Measurements from ENCODE around the gene NDRG4.
"Not testable (repeated sequence)": the region's sequence is repeated elsewhere in the genome, so short reads cannot be mapped to it uniquely, and the experiment has no call there.

The NDRG4 gene

GRCh38 chr16:58464916-58465731 lies 34.8 kb upstream of the NDRG4 start:
- DNase-seq (ENCODE audit: low read depth in 1 of 2, low spot score in 1 of 2): no peak

GRCh38 chr16:58465817-58466216 lies 34.1 kb upstream of the NDRG4 start:
- DNase-seq (ENCODE audit: low read depth in 1 of 2, low spot score in 1 of 2): no peak

- no peak for DNase-seq (ENCODE audit: low read depth in 1 of 2, low spot score in 1 of 2)
These were observed 33.5 kb upstream of the NDRG4 start for GRCh38 chr16:58466396-58466795.

DNA sequence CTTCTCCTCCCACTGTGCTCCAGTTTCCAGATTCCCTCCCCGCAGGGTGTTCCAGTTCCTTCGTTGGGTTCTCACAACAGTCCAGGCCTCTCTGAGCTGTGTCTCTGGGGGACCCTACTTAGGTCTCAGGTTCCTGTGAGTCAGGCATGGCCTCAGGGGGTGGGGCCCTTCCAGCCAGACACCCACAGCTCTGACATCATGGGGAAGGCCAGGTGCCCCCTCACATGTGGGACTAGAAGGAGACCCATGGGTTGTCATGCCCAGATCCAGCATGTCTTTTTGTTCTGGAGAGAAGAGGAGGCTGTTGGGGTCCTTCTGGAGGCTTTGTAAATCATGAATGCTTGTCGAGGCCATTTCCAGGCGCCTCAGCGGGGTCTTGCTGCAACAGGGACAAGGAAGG lies 32.0 kb upstream of the NDRG4 start:
- DNase-seq (ENCODE audit: low read depth in 1 of 2, low spot score in 1 of 2): no peak

- no peak for DNase-seq (ENCODE audit: low read depth in 1 of 2, low spot score in 1 of 2)
These were observed 28.6 kb upstream of the NDRG4 start for GRCh38 chr16:58471209-58471975.

- DNase-seq (ENCODE audit: low read depth in 1 of 2, low spot score in 1 of 2): no peak
These were observed 27.7 kb upstream of the NDRG4 start for GRCh38 chr16:58472266-58472665.

GRCh38 chr16:58472827-58473226 lies 27.1 kb upstream of the NDRG4 start:
- DNase-seq (ENCODE audit: low read depth in 1 of 2, low spot score in 1 of 2): no peak

GRCh38 chr16:58474296-58474695 lies 25.6 kb upstream of the NDRG4 start:
- DNase-seq (ENCODE audit: low read depth in 1 of 2, low spot score in 1 of 2): no peak

DNA sequence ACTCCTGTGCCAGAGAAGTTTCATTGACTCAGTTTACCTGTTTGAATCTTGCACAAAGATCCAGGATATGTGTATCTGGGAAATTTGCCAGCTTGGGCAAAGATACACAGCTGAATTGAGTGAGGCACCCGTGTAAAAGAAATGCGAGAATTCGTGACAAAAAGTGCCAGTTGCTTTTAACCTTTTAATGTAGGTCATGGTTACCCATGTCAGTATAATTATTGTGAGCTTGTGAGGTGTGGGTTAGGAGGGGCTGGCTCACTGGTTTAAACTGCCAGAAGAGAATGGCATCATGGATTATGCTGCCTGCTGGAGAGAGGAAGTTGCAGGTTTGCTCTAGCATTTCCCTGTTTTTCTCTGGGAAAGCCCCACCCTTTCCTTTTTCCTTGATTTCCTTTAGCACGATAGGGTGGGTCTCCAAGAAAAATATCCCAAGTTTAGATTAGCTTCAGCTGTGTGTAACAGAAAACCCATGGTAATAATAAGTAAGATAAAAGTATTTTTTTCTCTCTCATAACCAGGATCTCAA lies 24.8 kb upstream of the NDRG4 start:
- no peak for DNase-seq (ENCODE audit: low read depth in 1 of 2, low spot score in 1 of 2)

DNA sequence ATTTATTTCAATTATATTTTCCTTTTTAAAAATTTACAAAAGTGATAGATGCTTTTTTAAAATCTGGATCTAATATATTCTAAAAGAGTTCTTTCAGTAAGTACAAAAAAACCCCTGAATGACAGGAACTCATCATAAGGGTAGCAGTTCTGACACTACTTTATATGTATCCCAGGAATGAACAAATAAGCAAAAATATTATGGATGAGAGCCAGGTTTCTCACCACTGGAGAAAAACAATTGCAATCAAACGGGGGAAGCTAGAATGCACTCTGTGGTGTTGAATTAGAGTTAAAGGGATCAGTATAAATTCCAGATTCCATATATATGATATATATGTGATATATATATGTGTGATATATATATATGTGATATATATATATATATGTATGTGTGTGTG lies 23.2 kb upstream of the NDRG4 start:
- no peak for DNase-seq (ENCODE audit: low read depth in 1 of 2, low spot score in 1 of 2)

- no peak for DNase-seq (ENCODE audit: low read depth in 1 of 2, low spot score in 1 of 2)
These were observed 21.5 kb upstream of the NDRG4 start for GRCh38 chr16:58478427-58478826.

DNA sequence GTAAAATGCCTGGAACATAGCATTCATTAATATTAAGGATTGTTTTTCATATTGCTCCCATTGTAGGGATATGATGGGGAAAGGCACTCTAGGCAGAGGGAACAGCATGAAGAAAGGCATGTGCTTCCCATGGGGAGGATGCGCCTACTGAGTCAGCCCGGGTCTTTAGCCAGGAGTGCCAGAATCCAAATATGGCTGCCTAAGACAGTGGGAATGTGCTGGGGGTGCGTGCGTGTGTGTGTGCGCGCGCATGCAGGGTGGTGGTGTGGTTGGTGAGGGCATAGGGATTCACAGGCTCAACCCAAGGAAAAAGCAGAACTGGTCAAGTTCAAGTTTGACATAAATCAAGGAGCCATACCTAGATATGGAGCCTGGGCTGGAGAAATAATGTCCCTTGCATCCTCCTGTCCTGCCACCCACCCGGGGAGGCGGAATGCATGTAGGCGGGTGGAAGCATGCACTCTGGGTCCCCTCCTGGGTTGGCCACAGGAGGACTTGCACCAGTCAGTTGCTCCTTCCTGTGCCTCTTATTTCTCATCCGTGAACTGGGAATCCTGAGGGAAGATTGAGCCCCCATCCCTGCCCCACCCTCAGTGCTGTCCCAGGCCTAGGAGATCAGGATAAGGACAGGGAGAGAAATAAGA lies 18.6 kb upstream of the NDRG4 start:
- DNase-seq (ENCODE audit: low read depth in 1 of 2, low spot score in 1 of 2): no peak

- DNase-seq (ENCODE audit: low read depth in 1 of 2, low spot score in 1 of 2): no peak
These were observed 18.0 kb upstream of the NDRG4 start for GRCh38 chr16:58481931-58482330.

GRCh38 chr16:58485184-58485887 lies 14.6 kb upstream of the NDRG4 start:
- DNase-seq (ENCODE audit: low read depth in 1 of 2, low spot score in 1 of 2): no peak

DNA sequence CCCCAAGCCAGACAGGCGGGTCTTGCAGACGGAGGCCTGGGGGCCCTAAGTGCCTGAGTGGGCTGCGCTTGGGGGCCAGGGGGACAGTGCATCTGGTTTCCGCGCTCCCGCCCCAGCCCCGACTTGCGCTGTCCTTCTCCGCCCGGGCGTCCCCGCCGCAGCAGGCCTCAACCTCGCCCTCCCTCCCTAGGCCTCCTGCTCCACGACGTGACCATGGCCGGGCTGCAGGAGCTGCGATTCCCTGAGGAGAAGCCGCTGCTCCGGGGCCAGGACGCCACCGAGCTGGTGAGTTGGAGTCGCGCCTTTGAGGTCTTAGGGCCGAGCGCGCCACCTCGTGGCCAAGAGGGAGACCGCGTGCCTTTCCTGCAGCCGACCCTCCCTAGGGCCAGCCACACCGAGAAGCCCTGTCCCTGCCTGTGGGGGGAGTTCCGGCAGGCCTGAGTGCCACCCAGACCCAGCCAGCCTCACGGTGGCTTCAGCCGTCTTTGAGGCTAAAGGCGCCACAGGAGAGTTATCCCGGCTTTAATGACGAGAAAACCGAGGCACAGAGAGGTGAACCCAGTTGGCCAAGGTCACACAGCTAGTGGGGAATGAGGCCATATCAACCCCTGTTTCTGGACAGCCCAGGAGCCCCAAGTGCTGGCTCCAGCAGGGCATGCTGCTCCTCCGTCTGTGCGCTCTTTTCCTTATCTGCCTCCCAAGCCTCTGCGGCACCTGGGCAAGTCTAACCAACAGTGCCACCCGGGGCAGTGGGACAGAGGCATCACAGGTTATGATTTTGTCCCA lies 12.2 kb upstream of the NDRG4 start:
- peak; percentile 49 to 66 for DNase-seq (ENCODE audit: low read depth in 1 of 2, low spot score in 1 of 2)

GRCh38 chr16:58488531-58488930 lies 11.4 kb upstream of the NDRG4 start:
- DNase-seq (ENCODE audit: low read depth in 1 of 2, low spot score in 1 of 2): no peak

- no peak for DNase-seq (ENCODE audit: low read depth in 1 of 2, low spot score in 1 of 2)
These were observed 9.9 kb upstream of the NDRG4 start for GRCh38 chr16:58490065-58490464.

DNA sequence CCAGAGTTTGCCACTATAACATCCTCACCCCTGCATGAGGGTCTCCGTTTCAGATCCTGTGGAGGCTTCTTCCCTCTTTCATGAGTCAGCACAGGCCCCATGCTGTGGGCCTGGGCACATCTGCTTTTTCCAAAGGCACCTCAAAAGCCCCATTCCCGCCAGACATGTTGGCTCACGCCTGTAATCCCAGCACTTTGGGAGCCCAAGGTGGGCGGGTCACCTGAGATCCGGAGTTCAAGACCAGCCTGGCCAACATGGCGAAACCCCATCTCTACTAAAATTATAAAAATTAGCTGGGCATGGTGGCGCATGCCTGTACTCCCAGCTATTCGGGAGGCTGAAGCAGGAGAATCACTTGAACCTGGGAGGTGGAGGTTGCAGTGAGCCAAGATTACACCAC lies 9.4 kb upstream of the NDRG4 start:
- not testable (repeated sequence) for DNase-seq (ENCODE audit: low read depth in 1 of 2, low spot score in 1 of 2)

- DNase-seq (ENCODE audit: low read depth in 1 of 2, low spot score in 1 of 2): no peak
These were observed 7.9 kb upstream of the NDRG4 start for GRCh38 chr16:58492066-58492465.

DNA sequence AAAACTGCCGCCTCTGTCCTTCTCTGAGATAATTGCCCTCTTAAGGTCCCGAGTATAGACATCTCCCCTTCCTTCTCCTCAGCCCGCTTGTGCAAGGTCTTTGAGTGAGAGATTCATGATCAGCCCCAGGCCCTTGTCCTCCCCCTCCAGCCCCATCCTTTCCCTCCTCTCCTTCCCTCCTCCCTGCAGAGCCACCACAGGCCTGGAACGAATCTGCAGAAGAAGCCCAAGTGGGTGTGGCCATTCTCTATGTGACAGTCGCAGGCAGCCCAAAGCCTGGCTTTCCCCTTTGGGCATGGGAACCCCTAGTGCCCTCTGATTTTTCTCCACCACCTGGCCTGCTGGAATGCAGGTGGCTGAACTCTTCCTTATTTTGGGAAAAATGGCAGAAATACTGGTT lies 7.2 kb upstream of the NDRG4 start:
- no peak for DNase-seq (ENCODE audit: low read depth in 1 of 2, low spot score in 1 of 2)
